D721Med (cell line): ENCODE measurements around the gene KRTAP9-7.
A peak's percentile ranks its signal among the peaks of the same experiment; 100 is the strongest.

Experiments used
- DNase-seq: peaks from one replicate; pipeline ENCODE4 v3.0.0; 2011; ENCODE audit warnings: low spot score; ENCODE audit not compliant: insufficient read length
- FAIRE-seq: peaks from 2 replicates; lab custom pipeline; 2011; peaks lifted over from hg19 to GRCh38; lab: Jason Lieb, UNC
- CTCF ChIP-seq: IDR thresholded peaks from 2 replicates; pipeline ENCODE4 v1.5.1; 2012; ENCODE audit warnings: mild to moderate bottlenecking, control low read depth; ENCODE audit not compliant: insufficient read depth; ENCODE audit errors: missing control alignments

KRTAP9-7 gene

GRCh38 chr17:41315814-41316445 is 40.4 kb downstream of the KRTAP9-7 start:
- no peak for FAIRE-seq
- no peak for TF ChIP-seq CTCF
- no peak for DNase-seq

GRCh38 chr17:41318231-41318630 is 42.7 kb downstream of the KRTAP9-7 start:
- no peak for DNase-seq
- FAIRE-seq, result no peak
- no peak for TF ChIP-seq CTCF

GRCh38 chr17:41322094-41322902 is 46.8 kb downstream of the KRTAP9-7 start:
- DNase-seq, result no peak
- peak; percentile 53 for TF ChIP-seq CTCF
- no peak for FAIRE-seq

DNA sequence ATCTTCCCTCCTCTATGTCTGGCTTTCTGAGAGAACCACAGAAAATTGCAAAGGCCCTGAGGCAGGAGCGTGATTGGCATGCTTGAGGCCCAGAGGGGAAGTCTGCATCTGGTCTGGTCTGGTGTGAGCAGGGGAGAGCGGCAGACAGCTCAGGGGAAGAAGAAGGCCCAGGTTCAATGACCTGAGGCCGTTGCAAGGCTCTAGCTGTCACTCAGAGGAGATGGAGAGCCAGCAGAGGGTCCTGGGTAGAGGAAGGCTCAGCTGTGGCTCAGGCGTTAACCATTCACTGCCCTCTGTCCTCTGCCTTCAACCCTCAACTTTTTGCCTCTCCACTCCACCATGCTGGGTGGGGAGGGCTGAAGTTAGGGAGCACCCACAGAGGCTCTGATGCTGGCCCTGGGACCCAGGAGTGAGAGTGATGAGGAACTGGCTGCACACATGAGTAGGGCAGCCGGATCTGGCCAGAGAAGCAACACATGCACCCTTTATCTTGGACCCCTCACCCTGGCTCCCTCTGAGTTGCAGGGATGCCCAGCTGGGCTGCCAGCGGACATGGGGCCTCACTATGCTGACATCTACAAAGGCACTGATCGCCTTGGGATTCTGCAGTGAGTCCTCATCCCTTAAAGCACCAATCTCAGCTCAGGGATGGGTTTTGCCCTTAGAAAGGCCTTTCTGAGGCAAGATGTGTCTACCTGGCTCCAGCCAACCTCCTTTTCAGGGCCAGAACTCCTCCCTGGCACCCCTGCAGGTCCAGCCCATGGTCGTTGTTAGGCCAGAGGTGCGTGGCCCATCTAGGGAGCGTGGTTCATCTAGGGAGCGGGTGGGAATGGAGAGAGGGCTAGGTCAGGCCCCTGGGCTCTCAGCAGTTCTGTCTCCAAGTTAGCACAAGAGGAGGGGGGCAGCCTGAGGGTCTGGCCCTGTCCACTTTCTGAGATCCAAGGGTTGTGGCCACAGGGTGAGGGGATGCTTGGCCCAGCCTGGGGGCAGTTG is 47.7 kb downstream of the KRTAP9-7 start:
- FAIRE-seq, result no peak
- TF ChIP-seq CTCF, result no peak
- DNase-seq, result no peak

GRCh38 chr17:41324180-41325075 is 48.9 kb downstream of the KRTAP9-7 start:
- no peak for DNase-seq
- no peak for TF ChIP-seq CTCF
- no peak for FAIRE-seq

DNA sequence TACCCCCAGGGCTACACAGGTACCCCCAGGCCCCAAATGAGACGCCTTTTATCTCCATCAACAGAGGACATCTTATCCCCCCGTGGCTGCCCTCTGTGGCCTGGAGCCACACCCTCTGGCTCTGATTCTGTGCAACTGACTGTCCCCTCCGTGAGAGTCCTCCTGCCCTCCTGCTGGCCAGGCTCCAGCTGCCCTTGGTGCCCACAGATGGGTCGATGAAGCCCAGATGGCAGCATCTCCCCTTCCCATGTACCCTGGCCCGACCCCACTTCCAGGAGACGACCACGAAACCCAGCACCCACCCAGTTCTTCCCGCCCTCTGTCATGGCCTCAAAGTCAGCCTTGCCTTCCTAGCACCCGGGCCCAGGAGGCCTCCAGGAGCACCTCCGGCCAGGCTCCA is 49.6 kb downstream of the KRTAP9-7 start:
- FAIRE-seq (no peak), DNase-seq (no peak)
- TF ChIP-seq CTCF, result no peak
